Peyer's patch (tissue), 4 donors: ENCODE results near the gene POLD2.

Experiments used
- CTCF ChIP-seq, 6 experiments: fragments of 450-650 bp in 4 of 6; fragments of 200-600 bp in 2 of 6; sonication (generic) in 1 of 6; IDR thresholded peaks; one replicate each; pipeline ENCODE4 v1.5.1; 2017 to 2019; ENCODE audit warnings: antibody characterized with exemption in 6 of 6, mild to moderate bottlenecking in 3 of 6, moderate library complexity in 1 of 6
- POLR2A ChIP-seq, 2 donors: fragments of 450-650 bp; IDR thresholded peaks; one replicate each; pipeline ENCODE4 v1.5.1; 2017; ENCODE audit warnings: antibody characterized with exemption in 2 of 2, mild to moderate bottlenecking in 2 of 2, moderate library complexity in 2 of 2

DNA sequence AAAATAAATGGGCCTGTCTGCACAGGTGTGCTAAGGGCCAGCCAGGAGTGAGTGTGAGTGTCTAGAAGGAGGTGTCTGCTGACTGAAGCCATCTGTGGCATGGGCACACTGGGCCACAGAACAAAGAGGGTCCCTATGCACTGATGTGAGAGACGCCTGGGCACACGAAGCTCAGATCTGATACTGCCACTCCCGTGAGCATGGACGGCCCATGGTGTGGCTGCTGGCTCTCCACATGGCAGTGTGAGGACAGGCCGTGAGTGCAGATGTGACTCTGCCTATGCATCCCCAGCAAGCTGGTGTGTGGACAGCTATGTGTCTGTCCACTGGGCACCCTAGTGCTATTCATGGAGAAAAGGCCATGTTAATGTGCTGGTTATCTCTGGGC, 30.6 kb upstream of the POLD2 start:
- TF ChIP-seq CTCF (IDR thresholded peaks at IDR 0.05) (no peak), POLR2A (IDR thresholded peaks at IDR 0.05) (no peak)
